GM20000 (cell line): ENCODE measurements around the gene BUD13.
A peak's percentile ranks its signal among the peaks of the same experiment; 100 is the strongest.

Experiments
- DNase-seq: peaks from one replicate; pipeline ENCODE4 v3.0.0; 2012; ENCODE audit warnings: low spot score
- TF ChIP-seq, protein P1 (sequence below): IDR thresholded peaks from 2 replicates; pipeline ENCODE4 v1.5.1; 2012; ENCODE audit warnings: mild to moderate bottlenecking, control low read depth; ENCODE audit errors: extremely low read depth, missing control alignments

BUD13 gene

GRCh38 chr11:116750070-116750718 lies 22.6 kb downstream of the BUD13 start:
- no peak for DNase-seq
- TF ChIP-seq, protein P1, sequence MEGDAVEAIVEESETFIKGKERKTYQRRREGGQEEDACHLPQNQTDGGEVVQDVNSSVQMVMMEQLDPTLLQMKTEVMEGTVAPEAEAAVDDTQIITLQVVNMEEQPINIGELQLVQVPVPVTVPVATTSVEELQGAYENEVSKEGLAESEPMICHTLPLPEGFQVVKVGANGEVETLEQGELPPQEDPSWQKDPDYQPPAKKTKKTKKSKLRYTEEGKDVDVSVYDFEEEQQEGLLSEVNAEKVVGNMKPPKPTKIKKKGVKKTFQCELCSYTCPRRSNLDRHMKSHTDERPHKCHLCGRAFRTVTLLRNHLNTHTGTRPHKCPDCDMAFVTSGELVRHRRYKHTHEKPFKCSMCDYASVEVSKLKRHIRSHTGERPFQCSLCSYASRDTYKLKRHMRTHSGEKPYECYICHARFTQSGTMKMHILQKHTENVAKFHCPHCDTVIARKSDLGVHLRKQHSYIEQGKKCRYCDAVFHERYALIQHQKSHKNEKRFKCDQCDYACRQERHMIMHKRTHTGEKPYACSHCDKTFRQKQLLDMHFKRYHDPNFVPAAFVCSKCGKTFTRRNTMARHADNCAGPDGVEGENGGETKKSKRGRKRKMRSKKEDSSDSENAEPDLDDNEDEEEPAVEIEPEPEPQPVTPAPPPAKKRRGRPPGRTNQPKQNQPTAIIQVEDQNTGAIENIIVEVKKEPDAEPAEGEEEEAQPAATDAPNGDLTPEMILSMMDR = no peak

- TF ChIP-seq, protein P1 = no peak
- no peak for DNase-seq
Measured at GRCh38 chr11:116742104-116742503, 30.7 kb downstream of the BUD13 start.

DNA sequence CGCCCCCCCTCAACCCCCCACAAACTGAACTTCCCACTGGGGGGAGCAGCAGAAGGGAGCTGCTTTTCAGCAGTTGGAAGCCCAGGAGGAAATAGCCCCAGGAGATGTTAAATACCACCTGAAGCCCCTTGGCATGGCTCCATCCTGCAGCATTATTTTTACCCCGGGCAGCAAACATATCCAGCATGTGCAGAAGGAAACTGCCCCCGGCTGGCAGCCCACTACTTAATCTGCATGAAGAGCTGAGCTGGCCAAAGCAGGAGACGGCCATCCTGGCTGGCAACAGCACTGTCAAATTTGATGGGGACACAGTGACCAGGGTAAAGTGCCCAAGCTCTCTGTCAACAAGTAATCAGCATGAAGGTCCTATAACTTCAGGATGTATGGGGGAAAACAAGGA lies 32.0 kb downstream of the BUD13 start:
- DNase-seq = no peak
- TF ChIP-seq, protein P1 = no peak

DNA sequence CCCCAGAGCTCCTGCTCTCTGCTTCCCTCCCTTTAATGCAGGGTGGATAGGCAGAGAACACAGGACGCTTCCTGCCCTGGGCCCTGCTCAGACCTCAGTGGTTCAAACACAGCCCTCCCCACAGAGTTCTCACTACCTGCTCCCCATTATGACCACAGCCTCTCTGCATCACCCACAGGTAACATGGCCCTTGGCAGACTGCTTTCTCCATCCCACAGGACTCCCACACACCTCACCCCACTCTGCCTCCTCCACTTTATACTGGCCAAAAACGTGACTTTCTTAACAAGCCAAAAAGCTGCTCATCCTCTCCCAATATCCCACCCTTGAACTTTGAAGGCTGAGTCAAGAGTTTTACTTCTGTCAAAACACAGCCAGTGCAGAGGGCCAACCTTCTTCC lies 33.8 kb downstream of the BUD13 start:
- TF ChIP-seq, protein P1 = no peak

GRCh38 chr11:116736763-116737162 lies 36.0 kb downstream of the BUD13 start:
- TF ChIP-seq, protein P1 = no peak
- no peak for DNase-seq

More for the DNA sequence above, 33.8 kb downstream of the BUD13 start:
- DNase-seq = no peak

- TF ChIP-seq, protein P1 = no peak
- DNase-seq = no peak
Measured at GRCh38 chr11:116733969-116734508, 38.7 kb downstream of the BUD13 start.

GRCh38 chr11:116733043-116733755 lies 39.6 kb downstream of the BUD13 start:
- peak; percentile 32 for DNase-seq
- TF ChIP-seq, protein P1 = no peak
